Lower lobe of right lung (tissue), 2 donors: ENCODE results near the gene ZDHHC12. TPM values are rescaled to one million over a fixed set of nuclear protein-coding genes. Genes with fewer than 3 reads are reported as not detected.

Experiments
- ATAC-seq, 2 donors: fragments of 200-7000 bp; cut with Tn5 transposase; one replicate each; pipeline ENCODE4 v1.9.1; 2020 to 2022; ENCODE audit warnings: mild to moderate bottlenecking in 2 of 2, moderate library complexity in 2 of 2
- DNase-seq: peaks from one replicate; pipeline ENCODE4 v3.0.0-alpha.2; 2020
- H3K27ac ChIP-seq: fragments of 200-600 bp; one replicate; pipeline ENCODE4 v1.8.0; 2022
- H3K27me3 ChIP-seq: fragments of 200-600 bp; one replicate; pipeline ENCODE4 v1.8.0; 2022; ENCODE audit warnings: low read depth
- H3K36me3 ChIP-seq: fragments of 200-600 bp; one replicate; pipeline ENCODE4 v1.8.0; 2022; ENCODE audit warnings: mild to moderate bottlenecking
- H3K4me1 ChIP-seq: fragments of 200-600 bp; one replicate; pipeline ENCODE4 v1.8.0; 2022
- H3K4me3 ChIP-seq: fragments of 200-600 bp; one replicate; pipeline ENCODE4 v1.8.0; 2022; ENCODE audit warnings: mild to moderate bottlenecking
- H3K9me3 ChIP-seq: fragments of 200-600 bp; one replicate; pipeline ENCODE4 v1.8.0; 2022
- CTCF ChIP-seq: fragments of 200-600 bp; IDR thresholded peaks from one replicate; pipeline ENCODE4 v1.8.0; 2022; ENCODE audit warnings: antibody characterized with exemption, mild to moderate bottlenecking
- intact Hi-C: fragments of 100-400 bp; cut with DNase I; formaldehyde crosslinking; loops from one replicate; pipeline ENCODE4 v1.11.0; 2022
- long read RNA-seq: library from polyadenylated mRNA; unstranded; transcript quantifications from one replicate; pipeline ENCODE4 v2.0.0, GENCODE V29; 2021
- total RNA-seq: library from RNA; stranded (reverse); fragmentation: NEBNext Ultra II Directional; extraction: Animal tissue kit (Norgen Biotek cat#: 25700); gene quantifications from one replicate; pipeline ENCODE4 v1.2.1, GENCODE V29; 2021
- donor health status: DM: no; HTN: yes; CAD: no; lungs with severe emphysema.

The ZDHHC12 gene
- total RNA-seq = 29.4 TPM
- long read RNA-seq, transcript ZDHHC12-201 (5 exons, 1,129 nt) = major isoform, 53 of 78 reads
- long read RNA-seq, partial matches to known transcripts = 12 of 78 reads
- long read RNA-seq, other reads (novel, unspliced or antisense) = 12 of 78 reads

- H3K4me3 ChIP-seq = peak within 1 kb of the TSS; percentile 78
- no peaks in the 10 kb centered on the region for H3K9me3 ChIP-seq
- H3K27me3 ChIP-seq = no peaks in the 10 kb centered on the region
- H3K4me1 ChIP-seq = peaks cover 8% of the 10 kb centered on the region
- peak within 1 kb of the TSS; percentile 84 for H3K27ac ChIP-seq
- peak; percentile 100 for DNase-seq
- peaks cover 23% of the 10 kb centered on the region for H3K36me3 ChIP-seq
- peak; percentile 98 for ATAC-seq
- intact Hi-C loops = no loop called here
- no peak for TF ChIP-seq CTCF
These were observed at the start of gene ZDHHC12 for GRCh38 chr9:128723866-128724743. TSS of gene ZDHHC12 (minus strand) at chr9:128724127. CDS start at chr9:128724093, 34 bp downstream.

GRCh38 chr9:128773049-128773448, 49.1 kb upstream of the ZDHHC12 start:
- H3K36me3 ChIP-seq = peaks cover under 1% of the 10 kb centered on the region
- no peaks in the 10 kb centered on the region for H3K27me3 ChIP-seq
- DNase-seq (no peak), ATAC-seq (no peak)
- TF ChIP-seq CTCF = no peak
- H3K4me3 ChIP-seq = no peak overlapping the region
- H3K4me1 ChIP-seq = peaks cover 24% of the 10 kb centered on the region
- no peak overlapping the region for H3K27ac ChIP-seq
- intact Hi-C loops = no loop called here
- H3K9me3 ChIP-seq = peaks cover 6% of the 10 kb centered on the region

GRCh38 chr9:128771745-128772519, 48.0 kb upstream of the ZDHHC12 start, which contains the start of gene ZER1:
TSS of gene ZER1 (minus strand) at chr9:128771927. CDS start at chr9:128755565, 16,362 bp downstream.
- peak within 1 kb of the TSS; percentile 90 for H3K4me3 ChIP-seq
- peak within 1 kb of the TSS; percentile 94 for H3K27ac ChIP-seq
- H3K27me3 ChIP-seq = no peaks in the 10 kb centered on the region
- H3K4me1 ChIP-seq = peaks cover 24% of the 10 kb centered on the region
- H3K36me3 ChIP-seq = peaks cover 9% of the 10 kb centered on the region
- H3K9me3 ChIP-seq = peaks cover 6% of the 10 kb centered on the region
- peak; percentile 97 for DNase-seq
- intact Hi-C loops = no loop called here
- no peak for TF ChIP-seq CTCF
- peak; percentile 98 for ATAC-seq

GRCh38 chr9:128771094-128771721, 47.3 kb upstream of the ZDHHC12 start:
- DNase-seq (no peak), ATAC-seq (peak; percentile 49 to 58)
- no peak for TF ChIP-seq CTCF
- intact Hi-C loops = no loop called here
- peak overlapping the region; percentile 90 for H3K4me3 ChIP-seq
- H3K27ac ChIP-seq = peak overlapping the region; percentile 94
- H3K9me3 ChIP-seq = peaks cover 4% of the 10 kb centered on the region
- H3K36me3 ChIP-seq = peaks cover 9% of the 10 kb centered on the region
- peaks cover 24% of the 10 kb centered on the region for H3K4me1 ChIP-seq
- no peaks in the 10 kb centered on the region for H3K27me3 ChIP-seq
